HG03135 (cell line): Measurements from ENCODE around the gene RBFA.
"Not testable (repeated sequence)": the region's sequence is repeated elsewhere in the genome, so short reads cannot be mapped to it uniquely, and the experiment has no call there.

Experiments used
- ATAC-seq: cut with Tn5 transposase; IDR thresholded peaks from one replicate; pipeline ENCODE4 v1.9.1; 2021; ENCODE audit warnings: mild to moderate bottlenecking, moderate library complexity; ENCODE audit not compliant: unreplicated experiment

RBFA gene, protein sequence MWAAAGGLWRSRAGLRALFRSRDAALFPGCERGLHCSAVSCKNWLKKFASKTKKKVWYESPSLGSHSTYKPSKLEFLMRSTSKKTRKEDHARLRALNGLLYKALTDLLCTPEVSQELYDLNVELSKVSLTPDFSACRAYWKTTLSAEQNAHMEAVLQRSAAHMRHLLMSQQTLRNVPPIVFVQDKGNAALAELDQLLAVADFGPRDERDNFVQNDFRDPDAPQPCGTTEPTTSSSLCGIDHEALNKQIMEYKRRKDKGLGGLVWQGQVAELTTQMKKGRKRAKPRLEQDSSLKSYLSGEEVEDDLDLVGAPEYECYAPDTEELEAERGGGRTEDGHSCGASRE

DNA sequence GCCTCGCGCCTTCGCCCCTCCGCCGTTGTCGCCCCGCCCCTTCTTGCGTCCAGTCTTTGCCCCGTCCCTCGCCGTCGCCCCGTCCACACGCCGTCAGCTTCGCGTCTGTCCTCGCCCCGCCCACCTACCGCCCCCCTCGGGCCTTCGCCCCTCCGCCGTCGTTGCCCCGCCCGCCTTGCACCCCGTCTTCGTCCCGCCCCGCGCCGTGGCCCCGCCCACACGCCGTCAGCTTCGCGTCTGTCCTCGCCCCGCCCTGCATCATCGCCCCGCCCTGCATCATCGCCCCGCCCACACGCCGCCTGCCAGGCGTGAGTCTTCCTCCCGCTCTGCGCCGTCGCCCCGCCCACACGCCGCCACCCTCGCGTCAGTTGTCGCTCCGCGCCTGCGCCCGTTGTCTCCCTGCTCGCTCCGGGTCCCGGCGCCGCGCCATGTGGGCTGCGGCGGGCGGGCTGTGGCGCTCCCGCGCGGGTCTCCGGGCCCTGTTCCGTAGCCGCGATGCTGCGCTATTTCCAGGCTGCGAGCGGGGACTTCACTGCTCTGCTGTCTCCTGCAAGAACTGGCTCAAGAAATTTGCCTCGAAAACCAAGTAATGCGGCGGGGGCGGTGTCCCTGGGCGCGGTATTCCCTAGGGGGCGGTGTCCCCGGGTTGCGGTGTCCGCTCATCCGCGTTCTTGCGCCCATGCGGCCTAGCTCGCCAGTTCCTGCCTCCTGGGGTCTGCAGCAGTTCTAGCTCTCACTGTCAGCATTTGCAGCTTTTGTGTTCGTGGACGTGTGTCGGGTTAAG, at the start of gene RBFA:
Gene RBFA (plus strand): TSS at position 367 of the 784 bp plus-strand sequence. CDS start 62 bp downstream, at position 429.
- peak; percentile 74 for ATAC-seq

DNA sequence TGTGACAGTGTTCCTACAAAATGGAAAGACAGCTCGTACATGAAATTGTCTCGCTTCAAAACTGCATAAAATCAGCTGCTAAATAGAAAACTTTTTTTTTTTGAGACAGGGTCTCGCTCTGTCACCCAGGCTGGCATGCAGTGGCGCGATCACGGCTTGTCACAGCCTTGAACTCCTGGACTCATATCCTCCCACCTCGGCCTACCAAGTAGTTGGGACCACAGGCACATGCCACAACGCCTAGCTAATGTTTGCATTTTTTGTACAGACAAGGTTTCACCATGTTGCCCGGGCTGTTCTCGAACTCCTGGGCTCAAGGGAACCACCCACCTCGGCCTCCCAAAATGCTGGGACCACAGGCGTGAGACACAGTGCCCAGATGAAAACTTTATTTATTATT, 49.1 kb upstream of the RBFA start:
- ATAC-seq, result no peak

DNA sequence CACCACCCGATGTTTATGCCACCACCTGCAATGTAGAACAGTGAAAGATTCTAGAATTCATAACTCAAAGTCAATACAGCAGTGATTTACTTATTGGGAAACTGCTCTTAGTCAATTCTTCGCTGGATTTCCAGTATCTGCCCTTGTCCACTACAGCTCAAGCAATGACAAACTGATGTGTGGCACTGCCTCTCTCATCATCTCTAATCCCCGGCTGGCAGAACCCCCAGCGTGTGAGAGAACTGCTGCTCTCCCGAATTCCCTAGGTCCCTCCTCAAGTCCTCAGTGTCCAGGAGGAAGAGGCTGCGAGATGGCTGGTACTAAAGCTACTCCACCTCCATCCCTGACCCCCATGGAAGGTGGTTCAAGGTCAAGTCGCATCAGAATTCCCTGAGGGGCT, 47.5 kb upstream of the RBFA start:
- ATAC-seq, result no peak

DNA sequence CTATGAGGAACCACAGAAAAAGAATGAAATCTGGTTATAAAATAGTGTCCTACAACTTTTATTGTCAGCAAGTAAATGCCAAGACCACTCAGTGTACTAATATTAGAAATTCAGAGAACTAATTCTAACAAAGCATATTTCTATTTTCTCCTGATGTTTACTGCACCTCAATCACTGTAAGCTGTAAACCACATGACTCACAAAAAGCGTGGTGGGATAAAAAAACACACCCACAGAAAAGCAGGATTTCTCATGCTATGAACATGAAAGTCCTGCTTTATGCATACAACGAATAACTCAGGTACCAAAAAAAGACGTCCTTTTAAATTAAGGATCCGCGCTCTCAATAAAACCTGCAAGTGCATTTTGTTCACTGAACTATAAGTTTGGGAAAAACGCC, 46.7 kb upstream of the RBFA start:
- no peak for ATAC-seq

DNA sequence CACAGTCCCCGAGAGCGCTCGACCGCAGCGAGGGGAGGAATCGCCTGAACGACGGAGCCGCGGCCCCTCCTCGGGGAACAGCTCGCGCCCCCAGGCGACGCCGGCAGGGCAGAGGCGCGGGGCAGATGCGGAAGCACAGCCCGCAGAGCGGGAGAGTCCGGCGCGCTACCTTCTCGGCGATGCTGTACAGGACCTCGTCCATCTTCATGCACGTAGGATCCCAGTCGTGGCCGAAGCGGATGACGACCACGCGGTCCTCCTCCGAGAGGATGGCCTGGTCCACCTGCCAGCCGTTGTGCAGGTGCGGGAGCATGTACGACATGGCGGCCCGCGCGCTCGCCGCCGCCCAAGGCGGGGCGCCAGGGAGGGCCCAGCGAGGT, 46.2 kb upstream of the RBFA start:
- ATAC-seq, result peak; percentile 73

DNA sequence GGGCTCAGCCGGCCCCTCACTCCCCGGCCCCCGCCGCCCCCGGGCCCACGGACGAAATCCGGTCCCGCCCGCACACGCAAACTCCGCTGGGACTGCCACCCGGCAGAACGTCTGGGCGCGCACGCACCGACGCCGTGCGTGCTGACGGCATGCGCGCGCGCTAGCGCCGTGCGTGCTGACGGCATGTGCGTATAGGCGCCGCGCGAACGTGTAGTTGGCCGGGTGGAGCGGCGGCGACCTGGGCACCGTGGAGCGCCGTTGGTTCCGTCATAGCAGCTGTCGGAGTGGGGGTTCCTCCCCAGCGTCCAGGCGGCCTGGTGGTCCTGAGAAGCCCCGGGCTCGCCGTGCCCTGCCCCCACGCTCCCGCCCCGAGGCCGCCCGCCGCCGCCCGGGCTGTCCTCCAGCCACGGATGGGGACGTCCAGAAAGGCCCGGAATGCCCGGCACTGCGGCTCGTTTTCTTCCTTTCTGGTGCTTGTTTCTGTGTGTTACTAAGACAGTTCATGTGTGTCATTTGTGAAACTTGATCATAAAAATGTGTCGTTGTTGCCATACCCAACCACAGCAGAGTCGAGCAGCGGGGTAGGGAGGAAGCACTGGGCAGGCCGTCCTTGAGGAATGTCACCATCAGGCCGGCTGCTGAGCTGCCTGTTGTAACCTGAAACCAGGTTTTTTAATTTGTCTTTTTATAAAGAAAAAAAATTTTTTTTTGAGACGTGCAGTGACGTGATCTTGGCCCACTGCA, 45.6 kb upstream of the RBFA start, which contains the start of gene TXNL4A:
Gene TXNL4A (minus strand): TSS at position 113 of the 744 bp plus-strand sequence. CDS start 171 bp downstream, outside the sequence.
- peak; percentile 97 for ATAC-seq

DNA sequence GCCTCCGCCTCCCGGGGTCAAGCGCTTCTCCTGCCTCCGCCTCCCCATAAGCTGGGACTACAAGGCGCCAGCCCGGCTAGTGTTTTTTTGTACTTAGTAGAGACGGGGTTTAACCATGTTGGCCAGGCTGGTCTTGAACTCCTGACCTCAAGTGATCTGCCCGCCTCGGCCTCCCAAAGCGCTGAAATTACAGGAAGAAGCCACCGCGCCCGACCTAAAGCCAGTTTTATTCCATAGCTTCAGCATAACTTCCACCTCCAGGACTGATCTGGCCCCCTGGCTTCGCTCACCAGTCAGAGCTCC, 45.1 kb upstream of the RBFA start:
- ATAC-seq, result no peak

DNA sequence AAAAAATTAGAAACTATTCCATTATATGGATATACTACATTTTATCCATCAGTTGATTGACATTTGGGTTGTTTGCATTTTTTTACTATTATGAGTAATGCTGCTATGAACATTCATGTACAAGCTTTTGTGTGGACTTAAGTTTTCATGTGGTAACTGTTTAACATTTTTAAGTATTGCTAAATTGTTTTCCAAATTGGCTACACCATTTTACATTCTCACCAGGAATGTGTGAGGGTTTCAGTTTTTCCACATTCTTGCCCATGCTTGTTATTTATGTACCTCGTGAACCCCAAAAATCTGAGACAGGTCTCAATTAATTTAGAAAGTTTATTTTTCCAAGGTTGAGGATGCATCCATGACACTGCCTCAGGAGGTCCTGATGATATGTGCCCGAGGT, 42.7 kb upstream of the RBFA start:
- ATAC-seq, result no peak

DNA sequence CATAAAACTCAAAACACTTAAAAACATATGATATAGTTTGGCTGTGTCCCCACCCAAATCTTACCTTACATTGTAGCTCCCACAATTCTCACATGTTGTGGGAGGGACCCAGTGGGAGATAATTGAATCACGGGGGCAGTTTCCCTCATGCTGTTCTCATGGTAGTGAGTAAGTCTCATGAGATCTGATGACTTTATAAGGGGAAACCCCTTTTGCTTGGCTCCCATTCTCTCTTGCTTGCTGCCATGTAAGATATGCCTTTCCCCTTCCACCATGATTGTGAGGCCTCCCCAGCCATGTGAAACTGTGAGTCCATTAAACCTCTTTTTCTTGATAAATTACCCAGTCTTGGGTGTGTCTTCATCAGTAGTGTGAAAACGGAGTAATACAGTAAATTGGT, 34.5 kb upstream of the RBFA start:
- not testable (repeated sequence) for ATAC-seq

DNA sequence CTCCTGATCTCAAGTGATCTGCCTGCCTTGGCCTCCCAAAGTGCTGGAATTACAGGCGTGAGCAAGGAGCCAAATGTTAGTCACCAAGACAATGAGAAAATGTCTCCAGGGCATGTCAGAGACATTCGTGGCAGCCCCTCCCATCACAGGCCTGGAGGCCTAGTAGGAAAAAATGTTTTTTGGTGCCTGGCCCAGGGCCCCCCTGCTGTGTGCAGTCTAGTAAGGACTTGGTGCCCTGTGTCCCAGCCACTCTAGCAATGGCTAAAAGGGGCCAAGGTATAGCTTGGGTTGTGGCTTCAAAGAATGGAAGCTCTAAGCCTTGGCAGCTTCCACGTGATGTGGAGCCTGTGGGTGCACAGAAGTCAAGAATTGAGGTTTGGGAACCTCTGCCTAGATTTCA, 33.4 kb upstream of the RBFA start:
- ATAC-seq, result no peak

DNA sequence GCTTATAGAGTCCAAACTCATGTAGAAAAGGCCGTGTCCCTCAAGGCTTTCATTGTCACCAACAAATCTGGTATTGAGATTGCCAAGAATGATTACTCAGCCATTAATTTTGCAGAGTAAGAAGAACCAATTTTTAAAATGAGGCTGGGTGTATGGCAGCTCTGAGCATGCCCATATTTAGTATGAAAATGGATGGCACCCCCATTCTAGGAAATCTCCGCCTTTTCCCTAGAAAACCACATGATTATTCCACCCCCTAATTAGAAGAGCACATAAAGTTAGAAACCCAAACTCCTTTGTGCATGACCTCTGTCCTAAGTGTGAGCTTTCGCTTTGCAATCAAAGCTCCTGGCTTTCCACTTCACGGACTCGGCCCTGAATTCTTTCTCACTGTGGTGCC, 31.8 kb upstream of the RBFA start:
- ATAC-seq, result no peak

DNA sequence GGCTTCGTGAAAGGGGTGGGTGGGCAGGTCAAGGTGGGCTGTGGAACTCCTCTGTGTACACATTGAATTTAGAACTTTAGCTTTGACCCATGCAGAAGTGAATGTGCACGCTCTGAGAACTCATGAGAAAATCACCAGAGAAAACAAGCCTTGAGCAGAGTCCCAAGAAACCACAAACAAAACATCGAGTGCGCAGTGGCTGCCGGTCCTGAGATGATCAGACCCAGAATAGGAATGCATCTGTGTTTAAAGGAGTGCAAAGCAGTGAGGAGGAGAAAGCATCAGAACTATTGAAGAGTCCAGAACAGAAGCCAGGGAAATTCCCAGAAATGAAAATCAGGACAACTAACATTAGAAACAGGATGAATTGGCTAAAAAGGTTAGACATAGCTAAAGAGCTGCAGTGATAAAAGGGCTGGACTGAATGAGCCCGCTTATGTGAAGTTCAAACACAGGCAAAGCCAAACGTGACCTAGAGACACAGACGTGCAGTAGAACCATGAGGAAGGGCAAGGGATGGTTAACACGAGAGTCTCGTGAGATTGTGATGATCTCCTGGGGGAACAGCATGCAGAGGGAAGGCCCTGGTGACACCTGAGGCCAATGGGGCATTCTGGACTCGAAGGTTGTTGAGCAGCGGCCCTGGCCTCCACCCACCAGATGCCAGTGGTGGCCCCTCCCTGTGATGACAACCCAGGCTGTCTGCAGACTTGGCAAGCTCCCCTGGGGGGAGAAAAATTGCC, 29.5 kb upstream of the RBFA start:
- ATAC-seq, result no peak

DNA sequence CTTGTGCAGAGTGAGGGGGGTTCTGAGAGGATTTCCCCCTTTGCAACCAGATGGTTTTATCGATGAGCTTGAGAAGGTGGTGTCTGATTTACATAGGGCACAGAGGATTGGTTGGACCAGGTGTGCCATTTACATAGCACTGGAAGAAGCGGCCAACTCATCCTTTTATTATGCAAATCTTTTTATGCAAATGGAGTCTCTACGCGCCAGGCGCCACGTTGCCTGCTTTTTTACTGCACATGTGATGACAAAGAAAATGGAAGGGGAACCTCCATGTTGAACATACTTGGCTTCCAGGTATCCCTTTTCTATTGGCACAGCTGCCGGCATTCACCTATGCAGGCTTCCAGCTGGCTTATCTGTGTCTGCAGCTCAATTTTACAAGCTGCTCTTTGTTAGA, 27.5 kb upstream of the RBFA start:
- ATAC-seq, result no peak

DNA sequence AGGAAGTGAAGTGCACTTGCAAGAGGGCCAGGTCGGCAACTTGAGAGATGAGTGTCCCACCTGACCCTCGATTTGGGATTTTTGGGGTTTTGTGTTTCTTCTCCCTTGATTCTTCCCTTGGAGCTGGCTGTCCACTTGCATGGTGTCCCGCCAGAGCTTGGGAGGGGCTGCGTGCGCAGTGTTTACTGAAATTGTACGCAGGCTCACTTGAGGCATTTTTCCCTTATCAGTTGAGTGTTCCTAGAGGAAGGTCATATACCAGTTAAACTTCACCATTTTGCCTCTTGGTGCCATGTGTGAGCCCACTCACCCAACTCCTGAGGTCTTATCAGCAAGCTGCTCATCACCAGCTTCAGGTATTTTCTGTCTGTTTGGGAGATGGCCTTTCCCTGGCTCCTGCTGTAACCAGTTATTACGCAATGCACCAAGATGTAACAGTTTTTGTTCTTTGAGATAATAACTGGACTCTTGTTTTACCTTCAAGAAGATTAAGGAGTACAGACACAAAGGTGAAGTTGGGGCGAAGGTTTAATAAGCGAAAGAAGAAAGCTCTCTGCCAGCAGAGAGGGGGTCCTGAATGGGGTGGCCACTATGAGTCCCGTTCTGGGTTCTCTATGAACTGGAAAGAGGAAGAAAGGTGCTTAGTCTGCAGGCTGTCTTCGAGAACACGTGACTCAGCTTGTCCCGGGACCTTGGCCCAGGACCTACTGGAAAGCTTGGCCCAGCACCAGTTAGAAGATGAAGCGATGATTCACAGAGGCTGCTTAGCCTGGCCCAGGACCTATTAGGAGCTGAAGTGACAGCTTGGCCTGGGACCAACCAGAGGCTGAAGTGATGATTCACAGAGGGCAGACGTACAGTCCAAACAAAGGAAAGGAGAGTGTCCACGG, 24.3 kb upstream of the RBFA start:
- no peak for ATAC-seq

DNA sequence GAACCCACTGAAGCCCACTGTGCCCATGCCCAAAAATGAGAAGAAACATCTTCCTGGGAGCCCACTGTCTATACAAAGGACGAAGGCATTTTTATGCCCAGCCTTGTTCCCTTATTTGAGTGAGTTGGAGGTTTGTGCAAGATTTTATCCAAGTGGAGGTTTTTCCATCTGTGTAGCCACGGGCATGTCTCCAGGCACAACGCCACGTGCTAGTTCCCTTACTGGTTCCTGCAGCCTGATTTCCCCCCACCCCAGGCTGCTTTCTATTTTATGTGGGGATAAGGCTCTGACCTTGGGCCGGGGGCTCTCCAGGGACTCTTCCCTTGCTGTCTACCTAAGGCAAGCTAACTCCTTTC, 23.7 kb upstream of the RBFA start:
- ATAC-seq, result no peak

DNA sequence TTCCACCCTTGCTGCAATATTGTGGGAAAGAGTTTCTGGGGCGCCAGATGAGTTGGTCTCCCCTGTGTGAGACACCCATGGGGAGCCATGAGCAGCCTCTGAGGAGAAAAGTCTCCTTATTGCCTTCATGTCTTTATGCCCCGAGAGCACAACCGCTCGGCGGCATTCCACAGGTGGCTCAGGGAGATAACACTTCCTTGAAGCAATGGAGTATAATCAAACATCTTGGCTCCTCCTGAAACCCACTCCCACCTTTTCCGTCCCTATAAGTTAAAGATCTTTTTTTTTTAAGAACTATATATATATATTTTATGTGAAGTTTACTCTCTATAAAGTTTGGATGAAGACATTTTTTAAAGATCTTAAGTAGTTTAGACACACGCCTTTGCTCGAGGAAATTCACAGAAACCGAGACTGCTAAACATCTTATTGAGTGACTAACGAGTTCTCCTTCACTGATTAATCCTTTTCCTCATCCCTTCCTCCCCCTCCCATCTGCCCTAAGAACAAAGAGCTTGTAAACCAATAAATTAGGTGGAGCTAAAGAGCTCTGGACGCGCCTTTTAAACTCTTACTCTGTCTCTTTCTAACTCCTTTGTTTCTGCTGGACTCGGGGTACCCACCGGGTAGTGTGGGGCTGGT, 22.6 kb upstream of the RBFA start:
- not testable (repeated sequence) for ATAC-seq

DNA sequence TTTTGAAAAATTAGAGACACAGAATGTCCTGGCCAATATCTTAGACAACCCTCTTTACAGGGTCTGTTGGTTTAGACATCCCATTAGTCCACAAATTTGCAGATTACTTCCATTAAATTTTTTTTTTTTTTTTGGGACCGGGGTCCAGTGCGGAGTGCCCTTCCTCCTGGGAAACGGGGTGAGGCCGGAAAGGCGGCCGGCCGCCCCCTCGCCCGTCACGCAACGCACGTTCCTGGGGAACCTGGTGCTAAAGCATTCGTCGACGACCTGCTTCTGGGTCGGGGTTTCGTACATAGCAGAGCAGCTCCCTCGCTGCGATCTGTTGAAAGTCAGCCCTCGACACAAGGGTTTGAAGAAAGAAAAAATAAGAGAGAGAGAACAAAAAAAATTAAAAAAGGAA, 21.5 kb upstream of the RBFA start:
- no peak for ATAC-seq

DNA sequence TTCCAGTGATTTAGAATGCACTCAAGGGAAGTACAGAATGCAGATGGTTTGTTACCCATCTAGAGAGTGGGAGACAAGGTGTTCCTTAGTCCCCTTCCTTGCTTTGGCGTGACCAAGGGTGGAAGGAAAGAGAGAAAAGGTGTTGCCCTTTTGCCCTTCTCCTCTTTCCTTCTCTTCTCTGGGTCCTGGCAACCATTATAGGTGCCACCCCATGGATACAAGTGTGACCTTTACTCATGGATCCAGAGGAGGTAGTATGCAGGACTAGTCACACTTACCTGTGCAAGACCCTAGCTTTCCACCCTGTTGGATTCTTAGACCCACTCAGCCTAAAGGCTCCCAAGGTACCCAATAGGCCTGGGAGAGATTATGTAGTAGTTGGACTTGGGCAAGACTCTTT, 11.6 kb upstream of the RBFA start:
- no peak for ATAC-seq

DNA sequence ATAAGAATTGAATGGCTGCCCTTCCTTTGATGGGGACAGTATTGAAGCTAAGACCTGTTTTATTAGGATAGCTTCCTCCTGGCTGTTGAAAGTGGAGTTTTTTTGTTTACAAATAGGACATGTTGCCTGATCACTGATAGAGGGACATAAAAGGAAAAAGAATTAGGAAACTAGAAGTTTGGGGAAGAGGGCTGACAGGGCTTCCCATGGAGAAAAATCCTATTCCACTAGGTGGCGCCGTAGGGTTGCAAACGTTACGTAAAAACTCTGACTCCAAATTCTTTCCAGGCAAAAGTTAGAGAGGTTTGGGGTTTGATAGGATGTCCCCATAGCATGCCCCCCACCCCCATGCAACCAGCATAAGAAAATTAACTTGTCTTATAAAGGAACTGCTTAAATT, 11.1 kb upstream of the RBFA start:
- no peak for ATAC-seq

DNA sequence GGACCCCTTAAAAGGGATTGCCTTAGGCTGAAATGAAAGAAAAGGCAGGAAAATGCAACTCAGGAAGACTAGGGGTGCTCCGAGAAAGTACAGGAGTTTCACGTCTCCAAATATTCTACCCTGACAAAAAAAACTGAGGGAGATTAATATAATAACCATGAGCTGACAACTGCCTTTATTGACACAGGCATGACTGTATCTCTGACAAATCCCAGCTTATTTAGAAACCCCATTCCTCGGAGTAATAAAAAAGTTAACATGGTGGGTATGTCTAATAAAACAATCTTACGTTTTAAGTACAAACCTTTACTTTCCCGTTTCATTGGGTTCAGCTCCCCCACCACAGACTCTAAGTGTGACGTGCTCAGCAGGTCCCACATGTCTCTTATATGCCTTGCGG, 7.9 kb upstream of the RBFA start:
- ATAC-seq, result no peak
